Suprapubic skin (tissue), 4 donors: Measurements from ENCODE around the gene ZBTB42. TPM values are rescaled to one million over a fixed set of nuclear protein-coding genes. Genes with fewer than 3 reads are reported as not detected.

Experiments used
- DNase-seq, 2 donors: peaks; one replicate each; pipeline ENCODE4 v3.0.0-alpha.2; 2019; ENCODE audit warnings: low spot score in 2 of 2
- H3K27ac ChIP-seq: fragments of 200-600 bp; sonication (generic); one replicate; pipeline ENCODE4 v1.5.1; 2019
- H3K27me3 ChIP-seq: fragments of 200-600 bp; sonication (generic); one replicate; pipeline ENCODE4 v1.5.1; 2019
- H3K36me3 ChIP-seq: fragments of 200-600 bp; sonication (generic); one replicate; pipeline ENCODE4 v1.5.1; 2019
- H3K4me1 ChIP-seq: fragments of 200-600 bp; sonication (generic); one replicate; pipeline ENCODE4 v1.5.1; 2019
- H3K4me3 ChIP-seq: fragments of 200-600 bp; sonication (generic); one replicate; pipeline ENCODE4 v1.5.1; 2019; ENCODE audit warnings: mild to moderate bottlenecking
- H3K9me3 ChIP-seq: fragments of 200-600 bp; sonication (generic); one replicate; pipeline ENCODE4 v1.5.1; 2019
- CTCF ChIP-seq, 2 donors: fragments of 200-600 bp in 1 of 2; fragments of 450-650 bp in 1 of 2; sonication (generic) in 1 of 2; IDR thresholded peaks; one replicate each; pipeline ENCODE4 v1.5.1; 2016 to 2019; ENCODE audit warnings: antibody characterized with exemption in 2 of 2, mild to moderate bottlenecking in 1 of 2, moderate library complexity in 1 of 2
- EP300 ChIP-seq: sonication (generic); formaldehyde crosslinking; IDR thresholded peaks from one replicate; pipeline ENCODE4 v1.6.1; 2017; ENCODE audit warnings: antibody characterized with exemption
- POLR2A ChIP-seq, 2 donors: fragments of 450-650 bp; IDR thresholded peaks; one replicate each; pipeline ENCODE4 v1.6.1; 2017; ENCODE audit warnings: antibody characterized with exemption in 2 of 2, mild to moderate bottlenecking in 2 of 2, moderate library complexity in 2 of 2
- POLR2AphosphoS5 ChIP-seq, 3 donors: sonication (generic); formaldehyde crosslinking; IDR thresholded peaks; one replicate each; pipeline ENCODE4 v1.6.1; 2017; ENCODE audit warnings: antibody characterized with exemption in 3 of 3
- WGBS: methylation state at CpG from one replicate; pipeline ENCODE4 v1.1.5; 2018; 5-methylcytosine and 5-hydroxymethylcytosine counted together
- total RNA-seq, 4 donors: library from RNA; depleted of rRNA; stranded (reverse); fragments of >200 nt; gene quantifications; one replicate each; pipeline ENCODE4 v1.1.0, GENCODE V29; 2016

Gene ZBTB42
- total RNA-seq, 4 donors from 2014 or later, result 3.7 to 9.8 (median 7.8) TPM

GRCh38 chr14:104778694-104779331 is 22.1 kb upstream of the ZBTB42 start:
- Histone ChIP-seq H3K4me1 (peaks cover 6% of the 10 kb centered on the region), H3K27ac (no peak overlapping the region), H3K36me3 (peaks cover 53% of the 10 kb centered on the region), H3K9me3 (no peaks in the 10 kb centered on the region), H3K4me3 (no peak overlapping the region), H3K27me3 (no peaks in the 10 kb centered on the region)
- WGBS, result 84% methylated on average over 11 of the region's 15 CpGs
- DNase-seq, result no peak
- TF ChIP-seq POLR2AphosphoS5 (IDR thresholded peaks at IDR 0.05), result no peak
- TF ChIP-seq EP300, result no peak
- no peak for TF ChIP-seq POLR2A (IDR thresholded peaks at IDR 0.05)
- no peak for TF ChIP-seq CTCF (IDR thresholded peaks at IDR 0.05)

- Histone ChIP-seq H3K36me3 (peaks cover 45% of the 10 kb centered on the region), H3K4me3 (no peak overlapping the region), H3K9me3 (no peaks in the 10 kb centered on the region), H3K27me3 (no peaks in the 10 kb centered on the region), H3K4me1 (peaks cover 14% of the 10 kb centered on the region), H3K27ac (no peak overlapping the region)
- WGBS, result 93% methylated on average over 9 of the region's 32 CpGs
- no peak for DNase-seq
- TF ChIP-seq POLR2A (IDR thresholded peaks at IDR 0.05), result no peak
- no peak for TF ChIP-seq EP300
- TF ChIP-seq CTCF (IDR thresholded peaks at IDR 0.05), result no peak
- no peak for TF ChIP-seq POLR2AphosphoS5 (IDR thresholded peaks at IDR 0.05)
Measured at GRCh38 chr14:104779776-104780512, 21.0 kb upstream of the ZBTB42 start.

GRCh38 chr14:104780513-104781030 is 20.3 kb upstream of the ZBTB42 start:
- H3K4me3 ChIP-seq, result no peak overlapping the region
- no peaks in the 10 kb centered on the region for H3K9me3 ChIP-seq
- TF ChIP-seq CTCF (IDR thresholded peaks at IDR 0.05) (no peak), POLR2A (IDR thresholded peaks at IDR 0.05) (no peak), EP300 (no peak), POLR2AphosphoS5 (IDR thresholded peaks at IDR 0.05) (no peak)
- whole genome bisulfite sequencing, result 92% methylated on average over 10 of the region's 24 CpGs
- peaks cover 19% of the 10 kb centered on the region for H3K4me1 ChIP-seq
- DNase-seq, result no peak
- peaks cover 39% of the 10 kb centered on the region for H3K36me3 ChIP-seq
- no peaks in the 10 kb centered on the region for H3K27me3 ChIP-seq
- no peak overlapping the region for H3K27ac ChIP-seq

DNA sequence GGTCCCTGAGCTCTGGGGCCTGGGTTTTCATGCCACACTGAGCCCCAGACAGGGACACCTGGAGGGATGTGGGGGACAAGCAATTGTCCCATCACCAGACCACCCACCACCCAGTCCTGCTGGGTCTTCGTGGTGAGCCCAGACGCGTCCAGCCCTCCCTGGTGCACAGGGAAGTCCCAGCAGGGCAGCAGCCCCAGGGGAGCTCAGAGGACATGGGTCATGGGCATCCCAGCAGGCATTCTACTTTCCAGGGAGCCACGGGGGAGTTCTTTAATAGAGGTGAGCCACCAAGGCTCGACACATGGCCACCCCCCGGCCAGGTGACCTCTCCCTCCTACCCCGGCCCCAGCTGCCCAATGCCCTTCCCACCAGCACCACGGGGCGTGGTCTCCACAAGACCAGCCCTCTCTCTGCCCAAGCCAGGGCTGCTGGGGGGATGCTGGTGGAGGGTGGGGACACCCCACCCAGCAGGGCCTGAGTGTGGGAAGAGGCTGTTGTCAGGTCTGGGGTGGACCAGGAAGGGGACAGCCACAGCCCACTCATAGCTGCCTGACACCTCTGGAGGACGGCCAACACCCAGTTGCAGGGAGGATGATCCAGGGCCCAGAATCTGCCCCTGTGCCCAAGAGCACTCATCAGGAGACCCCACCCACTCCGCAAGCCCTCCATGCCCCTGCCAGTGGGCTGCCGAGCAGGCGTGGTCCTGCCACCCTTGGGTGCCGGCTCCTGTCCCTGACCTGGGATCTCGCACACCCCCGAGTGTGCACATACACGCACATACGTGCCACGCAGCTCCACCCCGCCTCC is 19.4 kb upstream of the ZBTB42 start:
- Histone ChIP-seq H3K36me3 (peaks cover 30% of the 10 kb centered on the region), H3K4me3 (no peak overlapping the region), H3K4me1 (peaks cover 27% of the 10 kb centered on the region), H3K27me3 (no peaks in the 10 kb centered on the region), H3K9me3 (no peaks in the 10 kb centered on the region), H3K27ac (no peak overlapping the region)
- DNase-seq, result no peak
- TF ChIP-seq EP300 (no peak), POLR2A (IDR thresholded peaks at IDR 0.05) (no peak), CTCF (IDR thresholded peaks at IDR 0.05) (no peak), POLR2AphosphoS5 (IDR thresholded peaks at IDR 0.05) (no peak)
- 94% methylated on average over 6 of the region's 20 CpGs for WGBS
